GM12875 (cell line): ENCODE data around the gene SPRR1A.

ENCODE experiments used
- H3K4me3 ChIP-seq: one replicate; pipeline ENCODE4 v1.5.1; 2011; ENCODE audit warnings: low read depth, low read length, control low read depth
- CTCF ChIP-seq: IDR thresholded peaks from 2 replicates; pipeline ENCODE4 v1.5.1; 2011; ENCODE audit warnings: low read depth, mild to moderate bottlenecking, control low read depth, inconsistent platforms, low read length, moderate library complexity, borderline replicate concordance; ENCODE audit not compliant: insufficient read depth

The SPRR1A gene

GRCh38 chr1:152970495-152970894 is 13.4 kb upstream of the SPRR1A start, which contains the start of gene SPRR4:
TSS of gene SPRR4 (plus strand) at chr1:152970648. CDS start at chr1:152971891, 1,243 bp downstream.
- no peak within 1 kb of the TSS for H3K4me3 ChIP-seq
- no peak for TF ChIP-seq CTCF

GRCh38 chr1:152972196-152972886 is 11.5 kb upstream of the SPRR1A start:
- no peak for TF ChIP-seq CTCF
- no peak overlapping the region for H3K4me3 ChIP-seq

- H3K4me3 ChIP-seq: no peak overlapping the region
- TF ChIP-seq CTCF: no peak
Measured at GRCh38 chr1:152976688-152977087, 7.2 kb upstream of the SPRR1A start.

GRCh38 chr1:152977614-152978013 is 6.3 kb upstream of the SPRR1A start:
- H3K4me3 ChIP-seq: no peak overlapping the region

GRCh38 chr1:152980676-152981075 is 3.2 kb upstream of the SPRR1A start:
- TF ChIP-seq CTCF: no peak
- no peak overlapping the region for H3K4me3 ChIP-seq

More at GRCh38 chr1:152977614-152978013, 6.3 kb upstream of the SPRR1A start:
- TF ChIP-seq CTCF: no peak

GRCh38 chr1:152981146-152981871 is 2.6 kb upstream of the SPRR1A start:
- H3K4me3 ChIP-seq: no peak overlapping the region
- no peak for TF ChIP-seq CTCF

GRCh38 chr1:152982076-152982475 is 1.8 kb upstream of the SPRR1A start:
- TF ChIP-seq CTCF: no peak
- H3K4me3 ChIP-seq: no peak overlapping the region
